Activated CD8-positive, alpha-beta memory T cell treated with anti-CD3 and anti-CD28 coated beads, Interleukin-2, amount 50 U/mL, for 48 hours (primary cell): Measurements from ENCODE around the gene AGPAT4.
"Not testable (repeated sequence)": the region's sequence is repeated elsewhere in the genome, so short reads cannot be mapped to it uniquely, and the experiment has no call there.

ENCODE experiments used
- DNase-seq: peaks from one replicate; pipeline ENCODE4 v3.0.0-alpha.2; 2020

The AGPAT4 gene

GRCh38 chr6:161198783-161199460 is 74.9 kb downstream of the AGPAT4 start:
- no peak for DNase-seq

DNA sequence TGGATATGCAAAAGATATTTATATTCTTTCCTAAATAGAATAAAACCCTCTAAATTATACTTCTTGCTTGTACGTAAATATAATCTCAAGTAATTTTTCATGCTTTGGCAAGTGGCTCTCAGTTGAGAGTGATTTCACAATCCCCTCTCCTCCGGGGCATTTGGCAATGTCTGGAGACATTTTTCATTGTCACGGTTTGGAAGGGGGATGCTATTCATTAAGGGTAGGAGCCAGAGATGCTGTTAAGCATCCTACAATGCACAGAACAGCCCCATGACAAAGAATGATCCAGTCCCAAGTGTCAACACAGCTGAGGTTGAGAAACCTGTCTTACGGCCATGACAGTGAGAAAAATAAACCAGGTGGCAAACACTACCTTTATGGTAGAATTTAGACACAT is 75.7 kb downstream of the AGPAT4 start:
- no peak for DNase-seq

DNA sequence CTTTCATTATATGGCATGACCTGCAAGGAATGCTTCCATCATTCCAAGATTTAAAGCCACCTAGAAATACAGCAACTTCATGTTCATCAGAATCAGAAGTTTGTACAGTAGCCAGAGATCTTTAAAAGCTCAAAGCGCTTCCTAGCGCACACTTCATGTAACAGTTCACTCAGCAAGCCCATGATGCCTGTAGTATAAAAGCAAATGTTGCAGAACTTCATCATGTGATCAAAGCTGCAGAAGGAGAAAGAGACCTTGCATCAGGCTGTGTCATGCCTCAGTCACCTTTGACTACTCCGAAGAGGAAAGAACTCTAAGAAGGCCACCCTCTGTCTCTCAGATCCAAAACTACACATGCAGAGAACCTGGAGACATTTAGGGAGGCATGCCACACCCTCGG is 78.5 kb downstream of the AGPAT4 start:
- no peak for DNase-seq

DNA sequence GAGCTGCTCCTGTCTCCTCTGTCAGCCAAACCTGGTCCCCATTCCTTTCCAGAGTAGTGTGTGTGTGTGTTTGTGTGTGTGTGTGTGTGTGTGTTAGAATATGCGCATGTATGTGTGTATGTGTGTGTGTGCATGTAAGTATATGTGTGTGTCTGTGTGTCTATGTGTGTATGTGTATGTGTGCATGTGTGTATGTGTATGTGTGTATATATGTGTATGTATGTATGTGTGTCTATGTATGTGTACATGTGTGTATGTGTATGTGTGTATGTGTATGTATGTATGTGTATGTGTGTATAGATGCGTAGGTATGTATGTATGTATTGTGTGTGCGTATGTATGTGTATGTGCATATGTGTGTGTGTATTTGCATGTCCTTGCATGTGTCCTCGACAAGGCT is 79.5 kb downstream of the AGPAT4 start:
- DNase-seq = no peak

DNA sequence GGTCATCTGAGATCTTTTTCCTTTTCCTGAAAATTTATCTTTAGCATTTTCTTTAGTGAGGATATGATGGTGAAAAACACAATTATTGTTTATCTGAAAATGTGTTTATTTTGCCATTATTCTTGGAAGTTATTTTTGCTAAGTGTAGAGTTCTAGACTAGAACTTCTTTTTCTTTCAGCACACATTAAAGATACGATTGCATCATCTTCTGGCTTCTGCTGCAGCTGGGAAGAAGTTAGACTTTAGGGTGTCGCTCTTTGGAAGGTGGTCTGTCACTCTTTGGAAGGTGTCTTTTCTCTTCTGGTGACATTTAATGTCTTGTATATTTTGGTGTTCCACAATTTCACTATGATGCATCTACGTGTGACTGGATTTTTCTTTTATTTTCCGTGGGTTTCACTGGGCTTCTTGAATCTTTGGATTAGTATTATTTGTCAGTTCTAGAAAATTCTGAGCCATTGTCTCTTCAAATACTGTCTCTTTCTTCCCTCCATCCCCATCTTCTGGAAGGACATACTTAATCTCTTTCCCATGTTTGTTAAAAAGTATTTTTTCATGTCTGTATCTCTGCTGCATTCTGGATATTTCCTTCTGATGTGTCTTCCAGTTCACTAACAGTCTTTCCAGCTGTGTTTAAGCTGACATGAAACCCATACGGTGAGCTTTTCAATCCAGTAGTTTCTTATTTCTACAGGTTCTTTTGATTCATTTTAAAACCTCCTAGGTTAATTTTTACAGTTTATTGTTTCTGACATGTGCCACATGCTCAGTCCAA is 81.0 kb downstream of the AGPAT4 start:
- no peak for DNase-seq

- DNase-seq = no peak
These were observed 82.2 kb downstream of the AGPAT4 start for GRCh38 chr6:161191671-161192070.

DNA sequence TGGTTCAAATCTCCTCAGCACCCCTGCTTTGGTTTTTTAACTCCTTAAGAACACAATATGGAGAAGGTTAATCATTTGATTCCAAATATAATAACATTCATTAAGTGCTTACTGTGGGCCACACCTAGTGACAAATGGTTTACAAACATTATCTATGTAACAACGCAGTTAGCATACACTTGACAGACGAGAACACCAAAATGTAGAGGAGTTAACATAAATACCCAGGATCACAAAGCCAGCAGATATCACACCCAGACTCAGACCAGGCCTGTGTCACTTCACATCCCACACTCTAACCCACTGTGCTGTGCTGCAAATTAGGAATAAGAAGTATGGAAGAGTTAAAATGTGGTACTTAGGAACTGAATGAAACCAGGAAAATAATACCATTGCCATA is 82.9 kb downstream of the AGPAT4 start:
- no peak for DNase-seq

GRCh38 chr6:161189891-161190290 is 84.0 kb downstream of the AGPAT4 start:
- no peak for DNase-seq

- DNase-seq = no peak
These were observed 85.1 kb downstream of the AGPAT4 start for GRCh38 chr6:161188547-161189465.

- no peak for DNase-seq
These were observed 87.6 kb downstream of the AGPAT4 start for GRCh38 chr6:161186173-161186769.

- no peak for DNase-seq
These were observed 92.7 kb downstream of the AGPAT4 start for GRCh38 chr6:161181121-161181520.

GRCh38 chr6:161178155-161178554 is 95.7 kb downstream of the AGPAT4 start:
- not testable (repeated sequence) for DNase-seq

GRCh38 chr6:161176428-161176827 is 97.4 kb downstream of the AGPAT4 start:
- DNase-seq = not testable (repeated sequence)

DNA sequence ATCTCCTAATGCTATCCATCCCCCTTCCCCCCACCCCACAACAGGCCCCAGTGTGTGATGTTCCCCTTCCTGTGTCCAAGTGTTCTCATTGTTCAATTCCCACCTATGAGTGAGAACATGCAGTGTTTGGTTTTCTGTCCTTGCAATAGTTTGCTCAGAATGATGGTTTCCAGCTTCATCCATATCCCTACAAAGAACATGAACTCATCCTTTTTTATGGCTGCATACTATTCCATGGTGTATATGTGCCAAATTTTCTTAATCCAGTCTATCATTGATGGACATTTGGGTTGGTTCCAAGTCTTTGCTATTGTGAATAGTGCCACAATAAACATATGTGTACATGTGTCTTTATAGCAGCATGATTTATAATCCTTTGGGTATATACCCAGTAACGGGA is 101.1 kb downstream of the AGPAT4 start:
- DNase-seq = not testable (repeated sequence)

- DNase-seq = no peak
These were observed 102.7 kb downstream of the AGPAT4 start for GRCh38 chr6:161171207-161171606.

- DNase-seq = no peak
These were observed 104.2 kb downstream of the AGPAT4 start for GRCh38 chr6:161169696-161170095.

- DNase-seq = no peak
These were observed 104.8 kb downstream of the AGPAT4 start for GRCh38 chr6:161169035-161169434.

DNA sequence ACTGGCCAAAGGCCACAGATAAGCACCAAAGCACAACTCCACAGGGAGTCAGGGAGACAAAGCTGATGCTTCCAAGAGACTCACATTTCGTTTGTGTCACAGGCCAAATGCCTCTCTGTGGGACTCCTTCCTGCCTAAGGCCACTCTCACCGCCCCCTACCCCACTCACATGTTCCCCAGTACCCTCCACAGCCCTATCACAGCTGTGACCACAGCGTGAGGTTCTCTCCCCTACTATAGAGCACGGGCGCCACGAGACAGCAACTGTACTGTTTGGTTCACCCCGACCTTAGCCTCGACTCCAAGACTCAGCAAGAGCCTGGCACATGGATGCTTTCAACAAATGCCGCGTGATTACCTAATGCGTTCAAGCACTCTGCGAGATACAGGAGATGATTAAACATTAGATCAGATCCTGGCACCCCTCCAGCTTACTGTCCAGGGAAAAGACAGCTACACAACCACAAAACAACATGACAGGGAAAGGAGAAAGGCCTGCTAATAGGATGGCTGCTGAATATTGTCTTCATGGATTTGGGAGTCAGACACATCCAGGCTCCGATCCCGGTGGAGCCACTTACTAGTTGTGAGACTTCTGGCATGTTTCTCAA is 105.5 kb downstream of the AGPAT4 start:
- no peak for DNase-seq

DNA sequence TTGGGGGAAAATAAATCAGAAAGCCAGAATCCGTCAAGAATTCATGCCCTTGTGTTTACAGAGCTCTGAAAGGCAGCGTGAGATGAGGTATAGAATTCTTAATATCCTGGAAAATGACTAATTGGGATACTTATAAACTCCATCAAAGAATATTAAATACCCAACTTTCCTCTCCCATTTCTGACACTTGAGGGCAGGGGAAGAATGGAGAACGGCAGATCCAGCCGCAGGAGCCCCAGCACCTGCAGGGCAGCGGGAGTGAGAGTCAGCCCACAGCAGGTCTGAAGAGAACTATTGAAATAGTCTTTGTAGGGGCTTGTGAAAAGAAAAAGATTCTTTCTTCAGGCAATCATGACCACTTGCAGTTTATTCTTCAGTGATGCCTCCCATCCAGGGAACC is 107.2 kb downstream of the AGPAT4 start:
- no peak for DNase-seq

GRCh38 chr6:161166176-161166575 is 107.7 kb downstream of the AGPAT4 start:
- no peak for DNase-seq

DNA sequence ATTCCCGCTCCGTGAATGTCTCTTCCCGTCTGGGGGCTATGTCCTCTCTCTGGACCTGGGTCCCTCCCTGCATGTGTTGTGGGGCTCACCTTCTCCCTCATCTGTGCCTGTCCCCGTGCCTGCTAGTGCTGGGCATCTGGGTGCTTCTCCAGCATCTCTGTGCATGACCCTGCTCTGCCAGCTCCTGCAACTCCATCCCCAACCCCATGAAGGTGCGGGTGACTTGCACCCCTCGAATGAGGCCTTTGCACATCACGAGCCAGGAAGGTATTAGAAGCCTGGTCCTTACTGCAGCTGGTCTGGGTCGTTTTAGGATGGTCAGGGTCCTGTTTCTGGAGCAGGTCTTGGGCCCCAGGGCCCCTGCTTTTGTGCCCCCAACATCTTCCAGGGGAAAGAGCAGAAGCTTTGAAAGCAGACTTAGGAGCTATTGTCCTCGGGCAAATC is 109.7 kb downstream of the AGPAT4 start:
- no peak for DNase-seq

GRCh38 chr6:161163466-161164181 is 110.2 kb downstream of the AGPAT4 start:
- no peak for DNase-seq
